Activated naive CD8-positive, alpha-beta T cell (primary cell): ENCODE data around the gene KRTAP1-1.
"Not testable (repeated sequence)": the region's sequence is repeated elsewhere in the genome, so short reads cannot be mapped to it uniquely, and the experiment has no call there.

ENCODE experiments used
- H3K27ac Mint-ChIP-seq: one replicate; pipeline ENCODE4 v1.8.0; 2021; ENCODE audit warnings: mixed read lengths
- H3K27me3 Mint-ChIP-seq: one replicate; pipeline ENCODE4 v1.8.0; 2021; ENCODE audit warnings: mixed read lengths
- H3K36me3 Mint-ChIP-seq: one replicate; pipeline ENCODE4 v1.8.0; 2021; ENCODE audit warnings: mixed read lengths
- H3K4me1 Mint-ChIP-seq: one replicate; pipeline ENCODE4 v1.8.0; 2021; ENCODE audit warnings: low read depth, mixed read lengths
- H3K4me3 Mint-ChIP-seq: one replicate; pipeline ENCODE4 v1.8.0; 2021; ENCODE audit warnings: mild to moderate bottlenecking, mixed read lengths
- H3K9me3 Mint-ChIP-seq: one replicate; pipeline ENCODE4 v1.8.0; 2021; ENCODE audit warnings: low read depth, mixed read lengths

KRTAP1-1 gene

DNA sequence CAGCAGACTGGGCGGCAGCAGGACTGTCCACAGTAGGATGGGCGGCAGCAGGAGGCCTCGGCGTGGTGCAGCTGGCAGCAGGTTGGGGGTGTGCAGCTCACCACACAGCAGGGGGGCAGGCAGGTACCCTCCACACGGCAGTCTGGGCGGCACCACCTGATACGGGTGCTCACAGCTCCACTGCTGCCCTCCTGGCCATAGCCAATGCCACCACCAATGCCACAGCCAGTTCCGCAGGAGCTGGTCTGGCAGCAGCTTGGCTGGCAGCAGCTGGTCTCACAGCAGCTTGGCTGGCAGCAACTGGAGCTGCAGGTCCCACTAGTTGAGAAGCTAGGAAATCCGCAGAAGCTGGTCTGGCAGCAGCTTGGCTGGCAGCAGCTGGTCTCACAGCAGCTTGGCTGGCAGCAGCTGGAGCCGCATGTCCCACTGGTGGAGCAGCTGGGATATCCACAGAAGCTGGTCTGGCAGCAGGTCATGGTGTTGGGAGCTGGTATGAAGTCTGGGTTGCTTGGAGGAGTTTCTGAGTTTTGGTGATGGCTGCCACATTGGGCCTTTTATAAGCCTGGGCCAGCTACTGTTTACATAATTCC is 6.8 kb downstream of the KRTAP1-1 start, which contains the start of gene KRTAP1-3:
Gene KRTAP1-3, minus strand, starts transcription at position 529 of the 590 bp plus-strand sequence. Its CDS starts 53 bp downstream, at position 476.
- H3K27ac Mint-ChIP-seq, H3K36me3 Mint-ChIP-seq, H3K27me3 Mint-ChIP-seq, H3K9me3 Mint-ChIP-seq, H3K4me3 Mint-ChIP-seq, H3K4me1 Mint-ChIP-seq: not testable (repeated sequence)

DNA sequence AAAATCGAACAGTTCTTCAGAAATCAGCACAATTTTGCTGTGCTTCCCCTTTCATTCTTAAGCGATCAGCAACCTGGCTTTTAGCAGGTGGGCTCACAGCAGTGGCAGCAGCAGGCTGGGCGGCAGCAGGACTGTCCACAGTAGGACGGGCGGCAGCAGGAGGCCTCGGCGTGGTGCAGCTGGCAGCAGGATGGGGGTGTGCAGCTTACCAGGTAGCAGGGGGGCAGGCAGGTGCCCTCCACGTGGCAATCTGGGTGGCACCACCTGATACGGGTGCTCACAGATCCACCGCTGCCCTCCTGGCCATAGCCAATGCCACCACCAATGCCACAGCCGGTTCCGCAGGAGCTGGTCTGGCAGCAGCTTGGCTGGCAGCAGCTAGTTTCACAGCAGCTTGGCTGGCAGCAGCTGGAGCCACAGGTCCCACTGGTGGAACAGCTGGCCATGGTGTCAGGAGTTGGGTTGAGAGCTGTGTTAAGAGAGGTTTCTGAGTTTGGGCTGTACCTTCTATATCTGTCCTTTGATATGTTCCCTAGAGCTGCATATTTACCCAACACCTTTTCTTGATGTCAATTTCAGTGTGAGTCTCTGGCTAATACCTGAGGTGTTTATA is 11.5 kb downstream of the KRTAP1-1 start, which contains the start of gene KRTAP1-4:
Gene KRTAP1-4, minus strand, starts transcription at position 563 of the 613 bp plus-strand sequence. Its CDS starts 117 bp downstream, at position 446.
- Mint-ChIP-seq H3K4me3 (no peak within 1 kb of the TSS), H3K9me3 (no peaks in the 10 kb centered on the region), H3K4me1 (peaks cover 6% of the 10 kb centered on the region), H3K36me3 (no peaks in the 10 kb centered on the region), H3K27me3 (peaks cover 7% of the 10 kb centered on the region), H3K27ac (no peak within 1 kb of the TSS)

DNA sequence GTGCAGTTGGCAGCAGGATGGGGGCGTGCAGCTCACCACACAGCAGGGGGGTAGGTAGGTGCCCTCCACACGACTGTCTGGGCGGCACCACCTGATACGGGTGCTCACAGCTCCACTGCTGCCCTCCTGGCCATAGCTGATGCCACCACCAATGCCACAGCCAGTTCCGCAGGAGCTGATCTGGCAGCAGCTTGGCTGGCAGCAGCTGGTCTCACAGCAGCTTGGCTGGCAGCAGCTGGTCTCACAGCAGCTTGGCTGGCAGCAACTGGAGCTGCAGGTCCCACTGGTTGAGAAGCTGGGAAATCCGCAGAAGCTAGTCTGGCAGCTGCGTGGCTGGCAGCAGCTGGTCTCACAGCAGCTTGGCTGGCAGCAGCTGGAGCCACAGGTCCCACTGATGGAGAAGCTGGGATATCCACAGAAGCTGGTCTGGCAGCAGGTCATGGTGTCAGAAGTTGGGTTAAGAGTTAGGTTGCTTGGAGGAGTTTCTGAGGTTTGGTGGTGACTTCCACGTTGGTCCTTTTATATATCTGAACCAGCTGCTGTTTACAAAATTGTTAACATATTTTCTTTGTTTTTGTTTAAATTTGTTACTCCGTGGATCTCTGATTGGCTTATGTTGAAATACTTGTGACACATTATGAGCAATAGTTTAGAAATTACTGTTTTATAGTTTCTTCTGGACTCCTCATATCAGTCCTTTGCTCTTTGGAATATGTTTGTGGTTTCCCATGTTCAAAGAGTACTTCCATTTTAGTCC is 14.4 kb downstream of the KRTAP1-1 start, which contains the start of gene KRTAP1-5:
Gene KRTAP1-5, minus strand, starts transcription at position 494 of the 757 bp plus-strand sequence. Its CDS starts 53 bp downstream, at position 441.
- Mint-ChIP-seq H3K27me3 (peaks cover 9% of the 10 kb centered on the region), H3K36me3 (peaks cover 3% of the 10 kb centered on the region), H3K9me3 (no peaks in the 10 kb centered on the region), H3K27ac (no peak within 1 kb of the TSS), H3K4me3 (no peak within 1 kb of the TSS), H3K4me1 (peaks cover 11% of the 10 kb centered on the region)

DNA sequence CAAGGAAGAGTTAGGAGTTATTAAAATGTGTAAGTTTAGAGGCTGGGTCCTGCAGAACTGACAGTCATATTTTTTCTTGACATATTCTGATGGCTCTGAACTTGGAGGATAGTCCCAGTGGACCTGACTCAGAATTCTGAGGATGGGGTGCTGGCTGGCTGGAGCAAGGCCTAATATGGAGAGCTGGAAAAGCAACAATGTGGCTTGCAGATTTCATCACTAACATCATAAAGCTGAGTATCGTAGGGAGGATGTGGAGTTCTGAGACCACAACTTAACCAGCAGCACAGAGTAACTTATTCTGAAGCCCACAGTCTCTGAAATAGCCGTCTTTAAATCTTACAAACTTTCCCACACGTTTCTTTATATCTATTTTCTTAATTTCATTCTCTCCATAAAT is 16.6 kb downstream of the KRTAP1-1 start:
- no peak overlapping the region for H3K4me3 Mint-ChIP-seq

DNA sequence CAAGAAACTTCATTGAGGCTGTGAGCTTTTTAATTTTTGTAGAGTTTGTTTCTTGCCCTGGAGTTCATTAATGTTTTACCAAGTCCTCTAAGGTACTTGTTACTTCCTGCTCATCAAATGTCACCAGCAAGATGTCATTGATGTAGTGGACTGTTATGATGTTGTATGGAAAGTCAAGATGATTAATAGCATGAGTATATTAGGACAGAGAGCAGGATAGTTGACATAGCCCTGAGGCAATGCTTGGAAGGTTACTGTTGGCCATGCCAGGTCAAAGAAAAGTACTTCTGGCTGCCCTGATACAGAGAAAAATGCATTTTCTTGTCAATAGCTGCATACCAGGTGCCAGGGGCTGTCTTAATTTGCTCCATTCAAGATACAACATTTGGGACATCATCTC is 20.9 kb downstream of the KRTAP1-1 start:
- peaks cover 4% of the 10 kb centered on the region for H3K27me3 Mint-ChIP-seq
- no peaks in the 10 kb centered on the region for H3K9me3 Mint-ChIP-seq
- H3K4me1 Mint-ChIP-seq = peaks cover 11% of the 10 kb centered on the region
- peaks cover 3% of the 10 kb centered on the region for H3K36me3 Mint-ChIP-seq
- no peak overlapping the region for H3K27ac Mint-ChIP-seq
- H3K4me3 Mint-ChIP-seq = no peak overlapping the region

More for the DNA sequence above, 16.6 kb downstream of the KRTAP1-1 start:
- Mint-ChIP-seq H3K9me3 (no peaks in the 10 kb centered on the region), H3K27me3 (peaks cover 9% of the 10 kb centered on the region), H3K4me1 (peaks cover 11% of the 10 kb centered on the region), H3K36me3 (peaks cover 3% of the 10 kb centered on the region), H3K27ac (no peak overlapping the region)

DNA sequence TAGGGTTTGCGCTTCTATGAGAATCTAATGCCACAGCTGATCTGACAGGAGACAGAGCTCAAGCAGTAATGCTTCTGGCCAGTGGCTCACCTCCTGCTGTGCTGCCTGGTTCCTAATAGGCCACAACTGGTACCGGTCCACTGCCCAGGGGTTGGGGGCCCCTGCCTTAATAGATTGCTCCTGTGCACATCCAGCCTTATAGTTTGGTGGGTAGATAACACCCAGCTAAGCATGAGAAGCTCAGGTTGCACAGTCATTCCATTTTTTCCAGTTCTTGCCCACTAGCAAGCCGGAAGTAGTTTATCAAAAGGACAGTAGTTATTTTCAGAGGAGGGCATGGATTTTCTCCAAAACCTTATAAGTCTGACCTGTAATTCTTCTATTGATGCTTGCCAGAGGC is 21.8 kb downstream of the KRTAP1-1 start:
- Mint-ChIP-seq H3K27me3 (peaks cover 2% of the 10 kb centered on the region), H3K4me3 (no peak overlapping the region), H3K27ac (no peak overlapping the region), H3K36me3 (peaks cover 3% of the 10 kb centered on the region), H3K4me1 (peaks cover 2% of the 10 kb centered on the region), H3K9me3 (no peaks in the 10 kb centered on the region)

DNA sequence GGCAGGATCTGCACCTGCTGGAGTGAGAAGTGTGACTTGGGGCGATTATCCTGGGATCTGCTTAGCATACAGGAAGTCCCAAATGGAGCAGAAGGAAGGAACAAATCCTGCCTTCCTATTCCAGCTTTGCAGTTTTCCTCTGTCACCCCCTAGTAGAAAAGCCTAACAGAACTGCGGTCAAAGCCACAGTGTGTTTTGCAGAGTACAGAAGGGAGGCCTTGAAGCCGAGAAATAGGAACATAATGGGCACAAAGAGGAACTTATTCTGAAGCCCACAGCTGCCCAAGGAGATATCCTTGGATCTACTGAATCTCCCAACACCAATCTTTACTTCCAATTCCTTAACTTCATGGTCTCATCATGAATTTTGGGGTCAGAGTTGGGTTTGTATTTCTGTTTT is 22.7 kb downstream of the KRTAP1-1 start:
- no peak overlapping the region for H3K4me3 Mint-ChIP-seq
- H3K27me3 Mint-ChIP-seq = peaks cover 2% of the 10 kb centered on the region
- H3K27ac Mint-ChIP-seq = no peak overlapping the region
- no peaks in the 10 kb centered on the region for H3K4me1 Mint-ChIP-seq
- no peaks in the 10 kb centered on the region for H3K9me3 Mint-ChIP-seq
- H3K36me3 Mint-ChIP-seq = peaks cover 3% of the 10 kb centered on the region

DNA sequence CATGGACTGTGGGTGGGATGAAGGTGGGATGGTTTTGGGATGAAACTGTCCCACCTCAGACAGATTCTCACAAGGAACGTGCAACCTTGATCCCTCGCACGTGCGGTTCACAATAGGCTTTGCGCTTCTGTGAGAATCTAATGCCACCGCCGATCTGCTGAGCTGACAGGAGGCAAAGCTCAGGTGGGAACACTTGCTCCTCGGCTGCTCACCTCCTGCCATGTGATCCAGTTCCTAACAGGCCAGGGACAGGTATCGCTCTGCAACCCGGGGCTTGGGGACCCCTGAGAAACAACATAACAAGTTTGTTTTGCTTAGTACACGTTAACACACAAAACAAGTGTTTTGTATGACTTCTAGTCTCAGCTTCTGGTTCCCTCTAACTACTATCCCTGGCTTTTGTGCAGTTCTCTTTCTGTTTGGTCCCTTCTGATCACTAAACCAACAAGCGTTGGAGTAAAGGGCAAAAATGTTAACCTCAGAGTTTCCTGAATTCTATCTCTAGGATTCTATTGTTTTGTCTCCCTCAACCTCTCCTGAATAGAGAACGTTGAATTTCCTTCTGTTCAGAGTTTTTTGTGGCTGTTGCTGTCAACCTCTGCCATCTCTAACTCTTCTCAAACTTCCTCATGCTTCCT is 24.6 kb downstream of the KRTAP1-1 start:
- Mint-ChIP-seq H3K36me3 (no peaks in the 10 kb centered on the region), H3K4me1 (no peaks in the 10 kb centered on the region), H3K9me3 (no peaks in the 10 kb centered on the region), H3K27me3 (peaks cover 2% of the 10 kb centered on the region), H3K4me3 (no peak overlapping the region), H3K27ac (no peak overlapping the region)

DNA sequence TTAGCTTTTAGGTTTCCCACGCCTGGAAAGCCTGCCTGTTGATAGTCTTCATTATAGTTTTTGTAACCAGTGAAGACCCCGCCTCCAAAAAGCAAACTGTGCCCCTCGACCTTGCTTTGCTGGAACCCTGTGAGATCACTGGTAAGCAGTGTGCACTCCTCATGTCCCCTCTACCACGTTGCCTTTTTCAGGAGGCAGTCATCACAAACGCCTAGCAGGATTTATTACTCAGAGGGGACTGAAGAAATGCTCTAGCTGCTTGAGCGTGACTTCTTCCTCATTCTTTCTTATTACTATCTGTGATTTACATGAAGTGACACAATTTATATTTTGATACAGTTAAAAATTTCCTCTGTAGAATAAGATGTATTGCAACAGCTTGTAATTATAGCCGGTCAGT is 25.8 kb downstream of the KRTAP1-1 start:
- no peaks in the 10 kb centered on the region for H3K36me3 Mint-ChIP-seq
- H3K27ac Mint-ChIP-seq = no peak overlapping the region
- H3K9me3 Mint-ChIP-seq = no peaks in the 10 kb centered on the region
- H3K4me1 Mint-ChIP-seq = no peaks in the 10 kb centered on the region
- H3K4me3 Mint-ChIP-seq = no peak overlapping the region
- H3K27me3 Mint-ChIP-seq = peaks cover 2% of the 10 kb centered on the region

DNA sequence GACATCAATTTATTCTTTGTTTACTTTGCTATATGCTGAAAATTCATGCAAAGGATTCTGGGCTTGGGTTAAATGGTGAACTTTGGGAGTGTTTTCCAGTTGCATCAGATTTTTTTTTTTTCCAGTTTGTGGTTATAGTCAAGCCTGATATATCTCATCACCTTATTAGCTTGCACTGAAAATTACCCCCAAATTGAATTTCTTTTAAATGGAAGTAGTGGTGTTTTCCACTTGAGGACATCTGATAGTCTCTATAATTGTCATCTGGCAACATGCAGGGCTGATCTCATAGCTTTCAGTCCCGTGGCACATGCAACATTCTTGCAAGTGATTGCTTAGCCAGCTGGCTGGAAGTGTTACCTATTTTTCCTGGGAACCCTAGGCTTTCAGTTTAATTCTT is 27.6 kb downstream of the KRTAP1-1 start:
- H3K36me3 Mint-ChIP-seq = no peaks in the 10 kb centered on the region
- H3K4me3 Mint-ChIP-seq = no peak overlapping the region
- no peak overlapping the region for H3K27ac Mint-ChIP-seq
- no peaks in the 10 kb centered on the region for H3K4me1 Mint-ChIP-seq
- peaks cover 2% of the 10 kb centered on the region for H3K27me3 Mint-ChIP-seq
- H3K9me3 Mint-ChIP-seq = no peaks in the 10 kb centered on the region

DNA sequence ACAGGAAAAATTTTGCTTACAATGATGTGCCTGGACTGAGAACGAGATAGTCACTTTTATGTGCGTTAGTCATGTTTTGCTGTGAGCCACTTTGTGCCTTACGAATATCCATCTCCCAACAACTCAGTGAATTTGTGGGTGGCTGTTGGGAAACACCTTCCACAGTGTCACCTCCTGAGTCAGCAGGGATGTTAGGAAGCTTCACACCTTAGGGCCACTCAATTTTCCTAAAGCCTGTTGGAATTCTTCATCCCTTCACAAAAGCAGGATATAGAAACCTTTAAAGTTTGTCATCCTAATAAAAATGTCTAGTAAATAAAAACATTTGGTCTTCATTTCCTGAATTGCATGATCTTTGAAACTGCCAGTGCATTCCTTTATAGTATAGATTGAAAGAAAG is 28.1 kb downstream of the KRTAP1-1 start:
- Mint-ChIP-seq H3K36me3 (no peaks in the 10 kb centered on the region), H3K4me1 (no peaks in the 10 kb centered on the region), H3K9me3 (no peaks in the 10 kb centered on the region), H3K4me3 (no peak overlapping the region), H3K27me3 (peaks cover 2% of the 10 kb centered on the region), H3K27ac (no peak overlapping the region)

DNA sequence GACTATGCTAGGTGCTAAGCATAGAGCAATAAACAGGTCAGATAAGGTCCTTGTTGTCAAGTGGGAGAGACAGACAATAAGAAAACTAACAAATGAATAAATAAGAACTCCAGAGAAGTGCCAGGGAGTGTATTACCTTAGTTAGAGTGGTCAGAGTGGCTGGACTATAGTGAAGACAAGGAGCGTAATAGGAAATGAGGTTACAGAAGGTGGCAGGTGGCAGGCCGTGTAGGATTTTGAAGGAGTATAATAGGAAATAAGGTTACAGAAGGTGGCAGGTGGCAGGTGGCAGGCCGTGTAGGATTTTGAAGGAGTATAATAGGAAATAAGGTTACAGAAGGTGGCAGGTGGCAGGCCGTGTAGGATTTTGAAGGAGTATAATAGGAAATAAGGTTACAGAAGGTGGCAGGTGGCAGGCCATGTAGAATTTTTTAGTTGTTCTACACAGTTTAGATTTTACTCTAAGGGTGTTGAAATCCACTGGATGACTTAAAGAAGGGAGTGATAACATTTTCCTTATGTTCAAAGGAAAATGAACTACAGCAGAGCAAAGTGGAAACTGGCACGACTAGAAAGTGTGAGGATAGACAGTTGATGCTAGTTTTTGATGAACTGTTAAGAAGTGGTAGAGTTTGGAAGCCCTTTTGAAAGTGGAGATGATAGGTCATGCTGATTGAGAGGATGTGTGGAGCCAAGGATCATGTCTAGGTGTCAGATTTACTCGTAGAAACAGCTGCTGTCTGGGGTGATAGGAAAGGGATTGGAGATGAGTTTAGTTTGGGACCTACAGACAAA is 28.7 kb downstream of the KRTAP1-1 start:
- no peaks in the 10 kb centered on the region for H3K36me3 Mint-ChIP-seq
- H3K4me3 Mint-ChIP-seq = no peak overlapping the region
- peaks cover under 1% of the 10 kb centered on the region for H3K27me3 Mint-ChIP-seq
- H3K9me3 Mint-ChIP-seq = no peaks in the 10 kb centered on the region
- no peaks in the 10 kb centered on the region for H3K4me1 Mint-ChIP-seq
- H3K27ac Mint-ChIP-seq = no peak overlapping the region

DNA sequence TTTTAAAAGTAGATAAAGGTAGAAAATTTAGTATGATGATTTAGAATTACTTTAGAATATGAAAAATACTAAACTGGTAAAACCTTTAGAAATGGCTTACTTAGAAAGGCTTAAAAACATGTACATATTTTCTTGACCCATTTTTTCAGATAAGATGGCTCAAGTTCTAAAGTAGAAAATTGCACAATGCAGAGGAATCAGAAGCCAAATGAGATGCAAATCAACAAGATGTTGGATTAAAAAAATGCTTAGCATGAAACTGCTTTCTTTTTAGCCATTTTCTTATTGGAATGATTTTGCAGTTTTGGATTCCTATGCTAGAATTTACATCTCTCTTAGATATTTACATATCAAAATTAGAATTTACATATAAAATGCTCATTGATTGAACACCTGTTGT is 30.8 kb downstream of the KRTAP1-1 start:
- no peaks in the 10 kb centered on the region for H3K4me1 Mint-ChIP-seq
- H3K9me3 Mint-ChIP-seq = no peaks in the 10 kb centered on the region
- H3K36me3 Mint-ChIP-seq = no peaks in the 10 kb centered on the region
- no peak overlapping the region for H3K27ac Mint-ChIP-seq
- no peak overlapping the region for H3K4me3 Mint-ChIP-seq
- no peaks in the 10 kb centered on the region for H3K27me3 Mint-ChIP-seq

DNA sequence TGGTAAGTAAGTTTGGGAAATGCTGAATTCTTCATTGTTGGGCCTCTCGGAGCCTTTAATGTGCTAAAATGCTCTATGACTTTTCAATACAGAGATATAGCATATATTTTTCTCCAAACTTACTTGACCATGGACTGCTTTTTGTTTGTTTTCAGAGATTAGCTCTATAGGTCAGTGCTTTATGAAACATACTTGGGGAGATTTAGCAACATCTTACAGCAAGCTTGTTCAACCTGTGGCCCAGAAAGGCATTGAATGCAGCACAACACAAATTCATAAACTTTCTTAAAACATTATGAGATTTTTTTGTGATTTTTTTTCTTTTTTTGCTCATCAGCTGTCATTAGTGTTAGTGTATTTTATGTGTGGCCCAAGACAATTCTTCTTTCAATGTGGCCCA is 31.3 kb downstream of the KRTAP1-1 start:
- no peak overlapping the region for H3K27ac Mint-ChIP-seq
- H3K36me3 Mint-ChIP-seq = no peaks in the 10 kb centered on the region
- H3K4me1 Mint-ChIP-seq = no peaks in the 10 kb centered on the region
- no peak overlapping the region for H3K4me3 Mint-ChIP-seq
- no peaks in the 10 kb centered on the region for H3K9me3 Mint-ChIP-seq
- no peaks in the 10 kb centered on the region for H3K27me3 Mint-ChIP-seq
